Bronchial epithelial cell (primary cell): ENCODE measurements around the gene RAB40A. TPM values are rescaled to one million over a fixed set of nuclear protein-coding genes. Genes with fewer than 3 reads are reported as not detected.

Source experiments
- DNase-seq: peaks from one replicate; pipeline ENCODE4 v3.0.0-alpha.2; 2010; ENCODE audit warnings: low read depth
- FAIRE-seq: peaks from 2 replicates; lab custom pipeline; 2011; peaks lifted over from hg19 to GRCh38; lab: Jason Lieb, UNC
- H3K27me3 ChIP-seq: 2 replicates; pipeline ENCODE4 v1.5.1; 2011; ENCODE audit warnings: low read length; ENCODE audit not compliant: control insufficient read depth, insufficient read depth
- H3K36me3 ChIP-seq: 2 replicates; pipeline ENCODE4 v1.5.1; 2011; ENCODE audit warnings: low read length; ENCODE audit not compliant: control insufficient read depth, insufficient read depth
- H3K4me3 ChIP-seq: 2 replicates; pipeline ENCODE4 v1.5.1; 2011; ENCODE audit warnings: mild to moderate bottlenecking, low read depth, low read length, control low read depth
- CTCF ChIP-seq: IDR thresholded peaks from 2 replicates; pipeline ENCODE4 v1.5.1; 2011; ENCODE audit warnings: mild to moderate bottlenecking, moderate library complexity, low read length, control low read depth, inconsistent platforms; ENCODE audit not compliant: insufficient read depth, severe bottlenecking
- total RNA-seq: library from RNA; depleted of rRNA; stranded (reverse); fragments of >200 nt; gene quantifications from 2 replicates; pipeline ENCODE4 v1.2.1, GENCODE V29; 2014

RAB40A gene
- total RNA-seq, 1 donor from 2014 or later: under 0.01 TPM

GRCh38 chrX:103556963-103557612 is 37.8 kb upstream of the RAB40A start:
- FAIRE-seq (peak; percentile 36), DNase-seq (no peak)
- no peaks in the 10 kb centered on the region for H3K27me3 ChIP-seq
- no peaks in the 10 kb centered on the region for H3K36me3 ChIP-seq
- TF ChIP-seq CTCF: no peak
- no peak overlapping the region for H3K4me3 ChIP-seq

DNA sequence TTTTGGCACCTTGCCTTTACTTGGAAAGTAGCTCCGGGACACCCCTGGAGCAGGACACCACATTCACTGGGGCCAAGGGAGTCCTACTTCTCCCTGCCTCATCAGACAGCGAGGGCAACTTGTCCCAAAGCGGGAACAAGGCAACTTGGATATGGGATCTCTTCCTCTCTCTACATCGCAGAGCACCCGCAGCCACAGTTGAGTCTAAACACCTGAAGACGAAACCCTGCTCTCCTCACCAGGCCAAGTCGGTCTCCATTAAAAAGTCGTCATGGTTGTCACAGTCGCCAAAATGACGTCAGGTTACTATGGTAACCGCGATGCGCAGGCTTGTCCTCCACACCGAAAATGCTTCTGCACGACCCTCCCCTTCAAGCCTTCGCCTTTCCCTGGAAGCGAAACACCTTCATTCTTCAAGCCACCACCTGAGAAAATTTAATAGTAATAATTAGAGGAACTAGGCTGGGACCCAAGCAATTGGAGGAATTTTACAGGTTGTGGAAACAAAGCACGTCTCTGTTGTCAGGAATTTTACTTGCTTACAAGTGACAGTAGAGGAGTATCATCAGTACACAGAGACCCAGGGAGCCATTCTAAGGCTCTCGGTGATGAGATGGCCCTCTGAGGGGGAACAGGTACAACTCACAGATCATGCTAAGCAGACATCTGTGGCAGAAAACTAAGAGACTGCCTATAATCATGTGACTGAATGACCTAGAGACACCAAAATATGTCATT is 35.6 kb upstream of the RAB40A start:
- Histone ChIP-seq H3K4me3 (peak overlapping the region; percentile 38), H3K27me3 (no peaks in the 10 kb centered on the region), H3K36me3 (no peaks in the 10 kb centered on the region)
- TF ChIP-seq CTCF: no peak
- no peak for FAIRE-seq
- DNase-seq: peak; percentile 37

DNA sequence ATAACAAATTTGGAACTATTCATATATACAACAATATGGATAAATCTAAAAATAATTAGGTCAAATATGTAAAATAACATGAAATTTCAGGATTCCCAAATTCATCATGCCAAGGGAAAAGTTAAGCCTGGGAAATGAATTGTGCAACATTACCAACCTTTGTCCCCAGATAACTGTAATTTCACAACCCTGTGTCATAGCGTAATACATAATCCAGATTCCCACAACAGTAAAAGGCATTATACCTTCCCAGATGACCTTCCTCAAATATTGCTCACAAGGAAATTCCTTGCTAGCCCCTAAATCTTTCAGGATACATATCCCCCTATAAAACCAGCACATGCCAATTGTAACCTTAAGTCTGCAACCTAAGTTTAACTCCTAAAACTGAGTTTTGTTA is 32.9 kb upstream of the RAB40A start:
- no peak overlapping the region for H3K4me3 ChIP-seq
- H3K27me3 ChIP-seq: no peaks in the 10 kb centered on the region
- no peak for TF ChIP-seq CTCF
- no peaks in the 10 kb centered on the region for H3K36me3 ChIP-seq
- DNase-seq (no peak), FAIRE-seq (no peak)

DNA sequence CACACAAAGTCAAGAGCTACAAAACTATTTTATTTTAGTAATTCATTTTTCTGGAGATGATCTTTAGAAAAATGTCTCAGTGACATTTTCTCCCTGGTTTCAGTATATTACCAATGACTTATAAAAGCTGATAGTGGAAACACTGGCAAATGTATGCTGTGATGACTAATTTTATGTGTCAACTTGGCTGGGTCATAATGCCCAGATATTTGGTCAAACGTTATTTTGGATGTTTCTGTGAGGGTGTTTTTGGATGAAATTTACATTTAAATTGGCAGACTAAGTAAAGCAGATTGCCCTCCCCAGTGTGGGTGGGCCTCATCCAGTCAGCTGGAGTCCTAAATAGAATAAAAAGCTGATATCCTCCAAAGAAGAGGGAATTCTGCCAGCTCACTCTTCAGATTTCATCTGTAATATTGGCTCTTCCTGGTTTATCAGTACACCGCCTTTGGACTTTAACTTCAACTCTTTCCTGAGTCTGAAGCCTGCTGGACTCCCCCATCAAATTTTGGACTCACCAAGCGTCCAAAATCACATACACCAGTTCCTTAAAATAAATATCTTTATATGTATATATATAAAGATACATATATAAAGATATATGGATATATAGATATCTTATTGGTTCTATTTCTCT is 31.2 kb upstream of the RAB40A start:
- Histone ChIP-seq H3K36me3 (no peaks in the 10 kb centered on the region), H3K4me3 (no peak overlapping the region), H3K27me3 (no peaks in the 10 kb centered on the region)
- FAIRE-seq (no peak), DNase-seq (no peak)
- TF ChIP-seq CTCF: no peak

- H3K36me3 ChIP-seq: no peaks in the 10 kb centered on the region
- H3K4me3 ChIP-seq: no peak overlapping the region
- DNase-seq: no peak
- no peak for FAIRE-seq
- TF ChIP-seq CTCF: no peak
- no peaks in the 10 kb centered on the region for H3K27me3 ChIP-seq
Measured at GRCh38 chrX:103549916-103550315, 30.6 kb upstream of the RAB40A start.
